Kidney (tissue), 14 donors: ENCODE results near the gene ERC2. TPM values are rescaled to one million over a fixed set of nuclear protein-coding genes. Genes with fewer than 3 reads are reported as not detected.

ENCODE experiments used
- DNase-seq, 5 donors: peaks; one replicate each; pipeline ENCODE4 v3.0.0-alpha.2; 2013 to 2020
- FAIRE-seq: peaks from 2 replicates; lab custom pipeline; 2012; peaks lifted over from hg19 to GRCh38; lab: Jason Lieb, UNC
- H3K27ac ChIP-seq, 2 donors: one replicate each; pipeline ENCODE4 v1.7.0; 2013; ENCODE audit warnings: low read depth in 2 of 2, low read length in 2 of 2, inconsistent platforms in 1 of 2
- H3K27me3 ChIP-seq: one replicate; pipeline ENCODE4 v1.7.1; 2013; ENCODE audit warnings: low read length, inconsistent platforms; ENCODE audit not compliant: control insufficient read depth, insufficient read depth
- H3K36me3 ChIP-seq, 3 donors: one replicate each; pipeline versions ENCODE4 v1.7.0 to v1.7.1; 2013; ENCODE audit warnings: low read length in 3 of 3, control low read depth in 1 of 3, inconsistent platforms in 1 of 3; ENCODE audit not compliant: insufficient read depth in 3 of 3, control insufficient read depth in 2 of 3
- H3K4me1 ChIP-seq, 3 donors: one replicate each; pipeline versions ENCODE4 v1.7.0 to v1.7.1; 2013; ENCODE audit warnings: low read length in 3 of 3, inconsistent platforms in 1 of 3, low read depth in 1 of 3; ENCODE audit not compliant: control insufficient read depth in 2 of 3, insufficient read depth in 2 of 3
- H3K4me3 ChIP-seq, 3 donors: one replicate each; pipeline versions ENCODE4 v1.7.0 to v1.8.1; 2013; ENCODE audit warnings: low read length in 3 of 3, control low read depth in 1 of 3, inconsistent platforms in 1 of 3
- H3K9ac ChIP-seq, 3 donors: one replicate each; pipeline versions ENCODE4 v1.7.0 to v1.7.1; 2013; ENCODE audit warnings: low read length in 3 of 3, control low read depth in 1 of 3, inconsistent platforms in 1 of 3
- H3K9me3 ChIP-seq, 3 donors: one replicate each; pipeline versions ENCODE4 v1.7.0 to v1.7.1; 2013; ENCODE audit warnings: low read length in 3 of 3, control low read depth in 1 of 3, inconsistent platforms in 1 of 3; ENCODE audit not compliant: control insufficient read depth in 2 of 3, insufficient read depth in 1 of 3
- intact Hi-C: fragments of 100-400 bp; cut with DNase I; formaldehyde crosslinking; loops from one replicate; pipeline ENCODE4 v1.11.1; 2022
- polyA plus RNA-seq: library from polyadenylated mRNA; stranded (reverse); fragments of 350-450 nt; fragmentation: Illumina TruSeq; extraction: RNeasy Lipid Tissue Mini Kit (QIAGEN cat#74804); gene quantifications from one replicate; pipeline ENCODE4 v1.2.3, GENCODE V29; 2014; ENCODE audit warnings: low read depth, low replicate concordance; ENCODE audit not compliant: insufficient read depth
- total RNA-seq: library from RNA; stranded (reverse); fragmentation: NEBNext Ultra II Directional; extraction: Animal tissue kit (Norgen Biotek cat#: 25700); gene quantifications from one replicate; pipeline ENCODE4 v1.2.1, GENCODE V29; 2021
- TF ChIP-seq, protein P1 (sequence below): IDR thresholded peaks from 3 replicates; pipeline ENCODE4 v1.5.1; 2012; ENCODE audit warnings: mild to moderate bottlenecking, moderate library complexity, borderline replicate concordance; ENCODE audit not compliant: insufficient read depth; ENCODE audit errors: extremely low read depth
- donor health status: control.
- donor health status: control.
- donor health status: control.
- donor health status: control.
- donor health status: control.
- donor health status: DM: yes; HTN: yes; CAD: no.
- donor health status: Normal renal cell carcinoma (clear cell type).

Gene ERC2
- total and polyA plus RNA-seq, 2 donors from 2014 or later = 0.92 to 3.8 TPM

DNA sequence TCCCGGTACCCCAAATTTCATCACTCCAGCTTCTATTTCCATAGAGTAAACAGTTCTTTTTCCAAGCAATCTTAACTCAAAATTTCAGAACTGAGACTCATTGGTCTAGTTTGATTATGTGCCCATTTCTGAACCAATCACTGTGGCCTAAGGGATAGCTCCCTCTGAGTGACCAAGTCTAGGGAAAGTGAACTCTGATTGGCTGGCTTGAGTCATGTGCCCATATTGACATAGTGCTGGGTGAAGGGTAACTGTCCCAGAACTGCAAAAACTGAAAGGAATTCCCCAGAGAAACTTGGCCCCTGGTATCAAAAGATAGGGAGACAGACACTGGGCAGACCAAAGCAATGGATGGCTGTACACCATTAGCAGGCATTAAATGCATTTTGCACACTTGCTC is 810.0 kb downstream of the ERC2 start:
- TF ChIP-seq, protein P1, sequence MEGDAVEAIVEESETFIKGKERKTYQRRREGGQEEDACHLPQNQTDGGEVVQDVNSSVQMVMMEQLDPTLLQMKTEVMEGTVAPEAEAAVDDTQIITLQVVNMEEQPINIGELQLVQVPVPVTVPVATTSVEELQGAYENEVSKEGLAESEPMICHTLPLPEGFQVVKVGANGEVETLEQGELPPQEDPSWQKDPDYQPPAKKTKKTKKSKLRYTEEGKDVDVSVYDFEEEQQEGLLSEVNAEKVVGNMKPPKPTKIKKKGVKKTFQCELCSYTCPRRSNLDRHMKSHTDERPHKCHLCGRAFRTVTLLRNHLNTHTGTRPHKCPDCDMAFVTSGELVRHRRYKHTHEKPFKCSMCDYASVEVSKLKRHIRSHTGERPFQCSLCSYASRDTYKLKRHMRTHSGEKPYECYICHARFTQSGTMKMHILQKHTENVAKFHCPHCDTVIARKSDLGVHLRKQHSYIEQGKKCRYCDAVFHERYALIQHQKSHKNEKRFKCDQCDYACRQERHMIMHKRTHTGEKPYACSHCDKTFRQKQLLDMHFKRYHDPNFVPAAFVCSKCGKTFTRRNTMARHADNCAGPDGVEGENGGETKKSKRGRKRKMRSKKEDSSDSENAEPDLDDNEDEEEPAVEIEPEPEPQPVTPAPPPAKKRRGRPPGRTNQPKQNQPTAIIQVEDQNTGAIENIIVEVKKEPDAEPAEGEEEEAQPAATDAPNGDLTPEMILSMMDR = no peak
- Histone ChIP-seq H3K9ac (no peak overlapping the region), H3K4me1 (no peaks in the 10 kb centered on the region), H3K27ac (no peak overlapping the region), H3K4me3 (no peak overlapping the region), H3K36me3 (no peaks in the 10 kb centered on the region), H3K9me3 (no peaks in the 10 kb centered on the region), H3K27me3 (no peaks in the 10 kb centered on the region)
- intact Hi-C loops = no loop called here
- DNase-seq = no peak
- no peak for FAIRE-seq

DNA sequence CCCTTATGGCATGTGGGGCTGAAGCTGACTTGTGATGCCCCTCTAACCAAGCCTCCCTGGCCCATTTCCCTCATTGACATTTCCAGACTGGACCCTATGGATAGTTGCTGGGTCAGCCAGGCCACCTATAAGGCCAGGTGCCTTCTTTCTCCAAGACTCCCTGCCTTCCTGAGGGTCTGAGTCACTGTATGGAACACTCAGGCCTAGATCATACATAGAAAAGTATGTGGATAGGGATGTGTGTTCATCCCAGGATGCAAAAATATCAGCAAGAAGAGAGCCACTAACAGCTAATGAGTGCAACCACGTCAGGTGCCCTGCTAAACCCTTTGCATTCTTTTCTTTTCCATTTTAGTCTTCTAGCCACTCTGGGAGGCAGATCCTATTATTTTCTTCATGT is 812.7 kb downstream of the ERC2 start:
- Histone ChIP-seq H3K4me1 (no peaks in the 10 kb centered on the region), H3K36me3 (no peaks in the 10 kb centered on the region), H3K9me3 (no peaks in the 10 kb centered on the region), H3K9ac (no peak overlapping the region), H3K4me3 (no peak overlapping the region), H3K27ac (no peak overlapping the region), H3K27me3 (no peaks in the 10 kb centered on the region)
- DNase-seq (no peak), FAIRE-seq (no peak)
- TF ChIP-seq, protein P1 = no peak
- intact Hi-C loops = no loop called here

DNA sequence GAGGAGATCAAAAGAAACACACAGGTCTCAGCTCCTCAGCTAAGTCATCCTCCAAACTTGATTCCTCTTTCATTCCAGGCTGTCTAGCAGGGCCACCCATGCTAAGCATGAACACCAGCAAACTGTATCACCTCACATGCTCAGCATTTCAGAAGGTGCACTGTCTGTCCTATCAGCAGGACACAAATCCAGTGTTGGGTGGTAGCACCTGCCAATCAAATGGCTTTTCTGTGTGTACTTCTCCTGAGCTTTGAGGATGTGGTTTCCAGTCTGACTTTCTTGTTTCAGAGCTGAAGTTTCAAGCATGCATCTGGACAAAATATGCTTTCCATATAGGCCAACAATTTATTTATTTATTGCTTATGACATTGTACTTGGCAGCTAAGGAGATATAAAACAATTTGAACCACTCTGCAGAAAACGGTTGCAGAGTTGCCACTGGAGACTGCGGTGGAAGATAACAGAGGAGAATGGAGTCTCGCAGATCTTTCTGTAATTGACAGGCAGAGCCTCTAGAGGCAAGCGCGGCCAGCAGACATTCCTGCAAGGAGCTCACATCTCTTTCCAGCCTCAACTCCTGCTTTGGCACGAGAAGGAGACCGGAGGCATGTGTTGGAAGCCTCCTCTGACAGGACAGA is 814.0 kb downstream of the ERC2 start:
- H3K9ac ChIP-seq = no peak overlapping the region
- no peak for FAIRE-seq
- intact Hi-C loops = no loop called here

More for the DNA sequence above, 814.0 kb downstream of the ERC2 start:
- Histone ChIP-seq H3K9me3 (no peaks in the 10 kb centered on the region), H3K4me3 (no peak overlapping the region), H3K36me3 (no peaks in the 10 kb centered on the region), H3K4me1 (no peaks in the 10 kb centered on the region), H3K27ac (no peak overlapping the region), H3K27me3 (no peaks in the 10 kb centered on the region)
- no peak for DNase-seq
- TF ChIP-seq, protein P1 = no peak
